Keratinocyte (primary cell): ENCODE data around the gene CD53. TPM values are rescaled to one million over a fixed set of nuclear protein-coding genes. Genes with fewer than 3 reads are reported as not detected.

Experiments
- DNase-seq: peaks from one replicate; pipeline ENCODE4 v3.0.0-alpha.2; 2011; ENCODE audit warnings: low read depth, missing footprints, low spot score
- FAIRE-seq: peaks from 2 replicates; lab custom pipeline; 2011; peaks lifted over from hg19 to GRCh38; lab: Jason Lieb, UNC
- H2AFZ ChIP-seq: 2 replicates; pipeline ENCODE4 v1.6.0; 2012; ENCODE audit warnings: low read length, control low read depth, inconsistent platforms; ENCODE audit not compliant: control insufficient read depth
- H3K27ac ChIP-seq: 2 replicates; pipeline ENCODE4 v1.5.1; 2011; ENCODE audit warnings: low read length; ENCODE audit not compliant: control insufficient read depth, insufficient read depth
- H3K27me3 ChIP-seq: 3 replicates; pipeline ENCODE4 v1.6.0; 2011; ENCODE audit warnings: low read length; ENCODE audit not compliant: control insufficient read depth, insufficient read depth; ENCODE audit errors: extremely low read depth
- H3K36me3 ChIP-seq, 2 experiments: 2 replicates in 1 of 2; 3 replicates in 1 of 2; pipeline ENCODE4 v1.5.1; 2011; ENCODE audit warnings: low read length in 2 of 2, mild to moderate bottlenecking in 1 of 2; ENCODE audit not compliant: control insufficient read depth in 2 of 2, insufficient read depth in 2 of 2; ENCODE audit errors: extremely low read depth in 1 of 2
- H3K4me1 ChIP-seq: 3 replicates; pipeline ENCODE4 v1.5.1; 2011; ENCODE audit warnings: low read length; ENCODE audit not compliant: control insufficient read depth, insufficient read depth; ENCODE audit errors: extremely low read depth
- H3K4me2 ChIP-seq: 3 replicates; pipeline ENCODE4 v1.6.0; 2011; ENCODE audit warnings: low read depth, low read length; ENCODE audit not compliant: control insufficient read depth, insufficient read depth; ENCODE audit errors: extremely low read depth
- H3K4me3 ChIP-seq, 3 experiments: fragments of 200-600 bp in 1 of 3; sonication (generic) in 1 of 3; 2 replicates in 2 of 3; 3 replicates in 1 of 3; pipeline ENCODE4 v1.5.1; 2011 to 2016; ENCODE audit warnings: low read length in 3 of 3, mild to moderate bottlenecking in 3 of 3, control low read depth in 2 of 3, inconsistent platforms in 1 of 3, low read depth in 1 of 3, mixed read lengths in 1 of 3, mixed run types in 1 of 3, moderate library complexity in 1 of 3; ENCODE audit not compliant: control insufficient read depth in 2 of 3, insufficient read depth in 2 of 3; ENCODE audit errors: extremely low read depth in 1 of 3
- H3K79me2 ChIP-seq: 2 replicates; pipeline ENCODE4 v1.6.0; 2012; ENCODE audit warnings: low read length; ENCODE audit not compliant: control insufficient read depth, insufficient read depth
- H3K9ac ChIP-seq: 3 replicates; pipeline ENCODE4 v1.6.0; 2011; ENCODE audit warnings: low read length; ENCODE audit not compliant: control insufficient read depth, insufficient read depth; ENCODE audit errors: extremely low read depth
- H3K9me1 ChIP-seq: 3 replicates; pipeline ENCODE4 v1.6.0; 2011; ENCODE audit warnings: low read length; ENCODE audit not compliant: control insufficient read depth, insufficient read depth; ENCODE audit errors: extremely low read depth
- H3K9me3 ChIP-seq: 2 replicates; pipeline ENCODE4 v1.5.1; 2012; ENCODE audit warnings: low read depth, low read length; ENCODE audit not compliant: control insufficient read depth
- H4K20me1 ChIP-seq: 3 replicates; pipeline ENCODE4 v1.6.0; 2011; ENCODE audit warnings: low read length; ENCODE audit not compliant: control insufficient read depth, insufficient read depth; ENCODE audit errors: extremely low read depth
- EZH2 ChIP-seq: IDR thresholded peaks from one replicate; pipeline ENCODE4 v1.6.1; 2012; ENCODE audit warnings: inconsistent platforms, mild to moderate bottlenecking, low read length, moderate library complexity
- dilution Hi-C: fragments of 300-500 bp; cut with MboI; formaldehyde crosslinking; loops from one replicate; pipeline ENCODE4 v1.7.0; 2020; ENCODE audit warnings: low sequenced_read_pairs; ENCODE audit not compliant: extremely low pct_ligation_motif_present
- polyA plus RNA-seq, 5 experiments: library from polyadenylated mRNA; depleted of rRNA in 3 of 5; stranded (reverse) in 3 of 5; stranded (forward) in 1 of 5; unstranded in 1 of 5; fragments of >200 nt; gene quantifications; 1 replicate in 1 of 5; 2 replicates in 3 of 5; 3 replicates in 1 of 5; pipeline versions ENCODE4 v1.2.1 to v1.2.3, GENCODE V29; 2011 to 2012; ENCODE audit warnings: missing spikeins in 2 of 5, low read depth in 1 of 5, low replicate concordance in 1 of 5
- TF ChIP-seq, protein P1 (sequence below), 3 experiments: IDR thresholded peaks in 1 of 3; conservative IDR thresholded peaks in 1 of 3; optimal IDR thresholded peaks in 1 of 3; 2 replicates in 2 of 3; 3 replicates in 1 of 3; pipeline versions ENCODE3 to v1.5.1; 2011; ENCODE audit warnings: low read length in 3 of 3, mild to moderate bottlenecking in 3 of 3, moderate library complexity in 2 of 3, control low read depth in 1 of 3, inconsistent platforms in 1 of 3; ENCODE audit not compliant: insufficient read depth in 2 of 3; ENCODE audit errors: extremely low read depth in 1 of 3

The CD53 gene
- polyA plus RNA-seq, 1 donor (not counting 4 experiments of a cell fraction or from before 2014, with no cell fraction given), result 0.09 TPM

- no peak overlapping the region for H3K4me3 ChIP-seq
- no peaks in the 10 kb centered on the region for H3K79me2 ChIP-seq
- no peak overlapping the region for H3K9ac ChIP-seq
- H2AFZ ChIP-seq, result no peak overlapping the region
- no peak for TF ChIP-seq EZH2
- TF ChIP-seq, protein P1, sequence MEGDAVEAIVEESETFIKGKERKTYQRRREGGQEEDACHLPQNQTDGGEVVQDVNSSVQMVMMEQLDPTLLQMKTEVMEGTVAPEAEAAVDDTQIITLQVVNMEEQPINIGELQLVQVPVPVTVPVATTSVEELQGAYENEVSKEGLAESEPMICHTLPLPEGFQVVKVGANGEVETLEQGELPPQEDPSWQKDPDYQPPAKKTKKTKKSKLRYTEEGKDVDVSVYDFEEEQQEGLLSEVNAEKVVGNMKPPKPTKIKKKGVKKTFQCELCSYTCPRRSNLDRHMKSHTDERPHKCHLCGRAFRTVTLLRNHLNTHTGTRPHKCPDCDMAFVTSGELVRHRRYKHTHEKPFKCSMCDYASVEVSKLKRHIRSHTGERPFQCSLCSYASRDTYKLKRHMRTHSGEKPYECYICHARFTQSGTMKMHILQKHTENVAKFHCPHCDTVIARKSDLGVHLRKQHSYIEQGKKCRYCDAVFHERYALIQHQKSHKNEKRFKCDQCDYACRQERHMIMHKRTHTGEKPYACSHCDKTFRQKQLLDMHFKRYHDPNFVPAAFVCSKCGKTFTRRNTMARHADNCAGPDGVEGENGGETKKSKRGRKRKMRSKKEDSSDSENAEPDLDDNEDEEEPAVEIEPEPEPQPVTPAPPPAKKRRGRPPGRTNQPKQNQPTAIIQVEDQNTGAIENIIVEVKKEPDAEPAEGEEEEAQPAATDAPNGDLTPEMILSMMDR (optimal IDR thresholded peaks at IDR 0.05 in 1 of 3, IDR thresholded peaks at IDR 0.05 in 1 of 3, conservative IDR thresholded peaks at IDR 0.05 in 1 of 3; ENCODE audit: extremely low read depth in 1 of 3, insufficient read depth in 2 of 3, low read length in 3 of 3), result no peak
- no peaks in the 10 kb centered on the region for H4K20me1 ChIP-seq
- no peaks in the 10 kb centered on the region for H3K9me3 ChIP-seq
- H3K4me2 ChIP-seq, result no peak overlapping the region
- H3K36me3 ChIP-seq, result no peaks in the 10 kb centered on the region
- FAIRE-seq, result no peak
- no peak overlapping the region for H3K27ac ChIP-seq
- peaks cover 3% of the 10 kb centered on the region for H3K4me1 ChIP-seq
- DNase-seq, result no peak
- dilution Hi-C loops, result no loop called here
- no peaks in the 10 kb centered on the region for H3K9me1 ChIP-seq
- H3K27me3 ChIP-seq, result no peaks in the 10 kb centered on the region
Measured at GRCh38 chr1:110915804-110916203, 42.9 kb downstream of the CD53 start.

DNA sequence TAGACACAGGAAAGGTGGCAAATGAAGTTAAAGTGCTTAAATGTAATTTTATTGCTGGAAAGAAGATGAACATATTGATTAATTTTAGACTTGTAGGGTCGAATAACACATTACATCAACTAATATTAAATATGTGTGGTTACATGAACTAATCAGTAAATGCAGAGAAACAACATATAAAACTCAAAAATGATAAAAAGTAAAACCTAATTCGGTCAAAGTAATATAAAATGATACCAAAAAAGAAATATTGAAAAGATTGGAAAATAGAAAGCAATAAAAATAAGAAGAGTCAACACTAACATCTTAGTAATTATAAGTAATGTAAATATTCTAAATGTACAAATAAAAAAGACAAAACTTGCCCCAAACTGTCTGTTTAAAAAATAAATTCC, 43.3 kb downstream of the CD53 start:
- FAIRE-seq (no peak), DNase-seq (no peak)
- Histone ChIP-seq H3K79me2 (no peaks in the 10 kb centered on the region), H3K9me1 (no peaks in the 10 kb centered on the region), H3K9me3 (no peaks in the 10 kb centered on the region), H3K4me3 (peak overlapping the region in 1 of 3 experiments; percentile 23), H3K36me3 (no peaks in the 10 kb centered on the region), H2AFZ (peak overlapping the region; percentile 61), H4K20me1 (no peaks in the 10 kb centered on the region), H3K4me2 (peak overlapping the region; percentile 31), H3K4me1 (peaks cover 3% of the 10 kb centered on the region), H3K27me3 (no peaks in the 10 kb centered on the region), H3K9ac (no peak overlapping the region), H3K27ac (peak overlapping the region; percentile 0)
- TF ChIP-seq, protein P1 (optimal IDR thresholded peaks at IDR 0.05 in 1 of 3, IDR thresholded peaks at IDR 0.05 in 1 of 3, conservative IDR thresholded peaks at IDR 0.05 in 1 of 3; ENCODE audit: extremely low read depth in 1 of 3, insufficient read depth in 2 of 3, low read length in 3 of 3), result no peak
- no peak for TF ChIP-seq EZH2
- dilution Hi-C loops, result no loop called here
